Epithelial cell of prostate (primary cell): ENCODE measurements around the gene GLIS1.

Experiments used
- DNase-seq: peaks from one replicate; pipeline ENCODE4 v3.0.0-alpha.2; 2011; ENCODE audit warnings: low read depth, low spot score
- H3K27ac ChIP-seq: fragments of 450-650 bp; 2 replicates; pipeline ENCODE4 v1.5.1; 2017; ENCODE audit warnings: mild to moderate bottlenecking

The GLIS1 gene

DNA sequence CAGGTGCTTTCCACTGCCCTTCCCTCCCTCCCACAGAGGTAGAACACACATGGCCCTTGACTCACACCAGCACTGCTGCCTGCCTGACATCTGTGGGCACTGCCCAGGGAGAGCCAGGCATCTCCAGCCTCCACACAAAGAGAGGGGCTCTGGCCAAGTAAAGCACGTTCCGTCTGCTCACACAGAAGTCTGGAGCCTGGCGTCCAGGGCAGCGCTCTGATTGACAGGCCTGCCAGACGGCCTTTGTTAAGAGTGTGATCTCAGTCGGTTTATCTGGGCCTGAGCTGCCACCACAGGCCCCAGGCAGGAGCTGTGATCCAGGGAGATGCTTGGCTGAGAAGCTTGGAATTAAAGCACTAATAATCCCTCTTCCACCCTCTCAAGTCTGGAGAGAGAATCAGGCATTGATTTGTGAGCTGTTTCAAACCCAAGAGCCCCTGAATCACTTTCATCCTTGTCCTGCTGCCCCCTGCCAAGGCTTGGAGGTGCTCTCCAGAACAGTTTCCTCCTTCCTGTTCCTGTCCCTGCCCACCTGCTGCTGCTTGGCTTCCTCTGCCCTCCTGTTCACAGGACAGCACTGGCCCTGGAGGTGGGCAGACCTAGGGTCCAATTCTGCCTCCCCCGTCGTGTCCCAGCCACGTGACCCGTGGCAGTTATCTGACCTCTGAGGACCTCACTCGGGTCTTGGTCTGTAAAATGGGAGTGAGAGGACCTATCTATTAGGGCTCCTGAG, 276.0 kb downstream of the GLIS1 start:
- DNase-seq: no peak
- H3K27ac ChIP-seq: no peak overlapping the region

DNA sequence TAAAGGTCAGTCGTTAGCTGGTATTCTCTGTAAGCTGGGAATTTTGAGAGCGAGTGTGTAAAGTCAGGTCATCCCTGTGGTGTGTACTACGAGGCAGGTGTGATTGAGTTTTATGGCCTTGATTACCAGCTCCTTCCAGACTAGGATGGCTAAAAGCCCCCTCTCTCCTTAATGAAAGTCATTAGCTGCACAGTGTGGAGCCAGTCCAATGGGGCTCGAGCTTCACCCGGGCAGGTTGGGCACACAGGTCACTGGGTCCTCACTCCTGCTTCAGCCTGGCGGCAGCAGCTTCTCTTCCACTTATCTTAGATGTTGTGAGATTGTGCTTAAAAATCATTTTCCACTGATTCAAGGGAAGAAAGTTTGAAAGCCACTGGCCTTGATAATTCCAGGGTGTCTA, 276.8 kb downstream of the GLIS1 start:
- H3K27ac ChIP-seq: no peak overlapping the region
- no peak for DNase-seq

DNA sequence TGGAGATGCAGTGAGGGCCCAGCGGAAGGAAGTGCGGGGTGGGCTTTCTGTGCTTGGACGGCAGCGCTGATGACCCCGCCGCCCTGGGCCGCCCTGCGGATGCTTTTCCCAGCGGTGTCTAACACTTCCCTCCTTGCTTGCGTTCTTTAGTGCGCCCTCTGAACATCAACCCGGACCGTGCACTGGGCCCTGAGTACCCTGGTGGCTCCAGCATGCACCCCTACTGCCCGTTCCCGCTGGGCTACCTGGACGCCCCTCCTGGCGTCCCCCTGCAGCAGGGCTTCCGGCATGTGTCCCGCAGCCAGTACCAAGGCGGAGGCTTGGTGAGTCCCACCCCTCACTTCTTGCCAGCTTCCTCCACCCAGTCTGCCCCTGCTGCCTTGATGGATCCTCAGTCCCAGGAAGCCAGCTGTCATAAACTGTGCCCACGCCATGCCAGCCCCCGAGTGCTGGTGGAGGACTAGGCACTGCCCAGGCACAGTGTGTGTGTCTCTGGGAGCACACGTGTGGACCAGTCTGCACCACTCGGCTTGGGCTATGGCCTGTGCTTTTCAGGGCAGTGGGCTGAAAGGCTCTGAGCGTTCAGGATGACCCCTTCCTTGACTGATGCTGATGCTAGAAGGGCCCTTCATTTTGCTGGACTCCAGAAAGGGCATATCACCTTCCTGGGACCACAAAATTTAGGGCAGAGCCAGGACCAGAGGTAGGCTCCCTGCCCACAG, 277.5 kb downstream of the GLIS1 start:
- DNase-seq: no peak
- no peak overlapping the region for H3K27ac ChIP-seq

DNA sequence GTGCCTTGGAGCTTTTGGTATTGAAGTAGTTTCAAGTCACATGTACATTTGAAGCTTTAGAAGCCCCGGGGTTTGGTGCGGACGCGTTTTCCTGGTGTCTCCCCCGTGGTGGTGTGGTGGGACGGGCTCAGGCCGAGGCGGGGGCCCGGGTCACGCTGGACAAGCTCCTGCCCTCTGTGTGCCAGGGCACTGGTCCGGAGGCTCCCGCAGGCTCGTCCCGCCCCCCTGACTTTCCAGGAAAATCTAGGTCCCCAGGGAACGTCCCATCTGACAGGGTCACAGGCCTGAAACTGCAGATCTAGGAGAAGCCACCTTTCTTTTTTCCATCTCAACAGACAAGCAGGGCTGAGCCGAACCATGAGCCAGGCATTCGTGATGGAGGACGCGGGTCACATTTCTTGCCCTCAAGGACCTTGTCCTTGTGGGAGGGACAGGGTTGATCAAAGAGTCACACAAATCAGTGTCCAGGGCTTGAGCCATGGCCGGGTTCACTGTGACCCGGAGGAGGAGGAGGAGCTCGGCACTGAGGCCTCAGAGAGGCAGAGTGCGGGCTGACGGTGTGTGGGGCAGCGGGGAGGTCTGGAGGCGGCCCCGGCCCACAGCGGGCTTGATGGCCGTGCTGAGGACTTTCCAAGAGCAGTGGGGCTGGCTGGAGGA, 278.2 kb downstream of the GLIS1 start:
- no peak for DNase-seq
- H3K27ac ChIP-seq: no peak overlapping the region

DNA sequence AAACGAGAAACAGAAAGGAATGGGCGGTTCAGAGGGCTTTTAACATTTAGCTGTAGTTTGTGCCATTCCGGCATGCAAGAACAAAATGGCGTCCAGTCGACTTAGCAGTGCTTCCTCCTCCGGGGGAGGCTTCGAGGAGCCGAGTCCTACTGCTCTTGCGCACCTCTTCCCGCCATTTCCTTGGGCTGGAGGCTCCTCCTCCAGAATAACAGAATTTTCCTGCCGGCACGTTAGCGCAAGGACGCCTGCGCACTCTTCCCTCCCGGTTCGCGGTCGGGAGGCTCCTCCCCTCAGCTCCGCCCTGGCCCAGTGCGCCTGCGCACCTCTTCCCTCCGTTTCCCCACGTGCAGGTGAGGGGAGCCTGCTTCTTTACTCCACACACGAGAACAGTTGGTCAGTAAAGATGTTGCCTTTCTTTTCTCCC, 278.7 kb downstream of the GLIS1 start:
- no peak for DNase-seq
- H3K27ac ChIP-seq: no peak overlapping the region

DNA sequence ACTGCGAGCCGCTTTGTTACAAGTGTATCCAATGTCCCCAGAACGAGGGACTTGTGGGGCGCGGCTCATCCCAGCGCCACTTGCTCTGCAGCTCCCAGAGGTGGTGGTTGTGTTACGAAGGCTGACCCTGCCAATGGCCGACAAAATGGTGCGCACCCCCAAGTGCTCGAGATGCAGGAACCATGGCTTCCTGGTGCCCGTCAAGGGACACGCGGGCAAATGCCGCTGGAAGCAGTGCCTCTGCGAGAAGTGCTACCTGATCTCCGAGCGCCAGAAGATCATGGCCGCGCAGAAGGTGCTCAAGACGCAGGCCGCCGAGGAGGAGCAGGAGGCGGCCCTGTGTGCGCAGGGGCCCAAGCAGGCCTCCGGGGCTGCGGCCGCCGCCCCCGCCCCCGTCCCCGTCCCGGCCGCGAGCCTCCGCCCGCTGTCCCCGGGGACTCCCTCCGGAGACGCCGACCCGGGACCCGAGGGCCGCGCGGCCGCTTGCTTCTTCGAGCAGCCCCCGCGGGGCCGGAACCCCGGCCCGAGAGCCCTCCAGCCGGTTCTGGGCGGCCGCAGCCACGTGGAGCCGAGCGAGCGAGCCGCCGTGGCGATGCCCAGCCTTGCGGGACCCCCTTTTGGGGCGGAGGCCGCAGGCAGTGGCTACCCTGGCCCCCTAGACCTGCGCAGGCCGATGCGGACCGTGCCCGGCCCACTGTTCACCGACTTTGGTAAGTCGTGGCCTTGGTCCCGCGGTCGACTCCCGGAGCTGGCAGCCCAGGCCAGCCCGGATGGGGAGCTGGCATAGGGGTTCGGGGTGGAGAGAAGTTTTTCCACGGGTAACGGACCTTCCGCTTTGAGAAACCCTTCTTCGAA, 279.4 kb downstream of the GLIS1 start, which contains the start of gene DMRTB1:
TSS of gene DMRTB1 (plus strand) at position 79 of the 855 bp plus-strand sequence. CDS start at position 134, 55 bp downstream.
- H3K27ac ChIP-seq: no peak within 1 kb of the TSS
- no peak for DNase-seq

DNA sequence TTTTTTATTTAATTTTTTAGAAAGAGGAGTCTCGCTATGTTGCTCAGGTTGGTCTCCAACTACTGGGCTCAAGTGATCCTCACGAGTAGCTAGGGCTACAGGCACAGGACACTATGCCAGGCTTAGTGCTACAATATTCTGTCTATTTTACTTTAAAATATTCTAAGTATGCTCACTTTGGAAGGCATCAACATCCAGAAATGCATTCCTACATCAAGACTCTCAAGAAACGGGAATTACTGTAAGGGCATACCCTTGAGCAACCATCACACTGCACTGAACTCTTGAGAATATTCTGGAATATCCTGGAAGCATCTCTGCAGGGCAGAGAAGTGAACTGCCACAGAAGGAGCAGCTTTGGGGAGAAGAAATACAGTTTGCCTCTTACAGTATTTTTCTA, 280.3 kb downstream of the GLIS1 start:
- no peak for DNase-seq
- no peak overlapping the region for H3K27ac ChIP-seq
